HCT116 (cell line): Measurements from ENCODE around the gene PIERCE2. TPM values are rescaled to one million over a fixed set of nuclear protein-coding genes. Genes with fewer than 3 reads are reported as not detected.
"Not testable (repeated sequence)": the region's sequence is repeated elsewhere in the genome, so short reads cannot be mapped to it uniquely, and the experiment has no call there.

Source experiments
- ATAC-seq: fragments of 200-7000 bp; cut with Tn5 transposase; 2 replicates; pipeline ENCODE4 v1.9.1; 2020; ENCODE audit warnings: mild to moderate bottlenecking, moderate library complexity
- BruUV-seq: library from RNA; stranded (reverse); fragments of 400-500 nt; replicated peaks from 2 replicates; lab custom pipeline; 2021; lab: Mats Ljungman, UMichigan
- CTCF ChIA-PET: fragments of 300-600 bp; sonication (Branson Sonifier 250); formaldehyde crosslinking; loops from one replicate; lab custom pipeline; 2021; ENCODE audit warnings: antibody characterized with exemption; lab: Charles Lee
- POLR2A ChIA-PET: fragments of 300-600, 350-600 bp; sonication (Branson Sonifier 250); formaldehyde crosslinking; loops from one replicate; lab custom pipeline; 2021; ENCODE audit warnings: antibody characterized with exemption; lab: Charles Lee
- RAD21 ChIA-PET, 2 experiments: fragments of 300-600 bp; sonication (Branson Sonifier 250); formaldehyde crosslinking; loops; one replicate each; lab custom pipeline; 2023; ENCODE audit warnings: low total read pairs in 2 of 2; ENCODE audit not compliant: uncharacterized antibody in 2 of 2, unreplicated experiment in 2 of 2, low non-redundant PET in 1 of 2; lab: Charles Lee
- DNase-seq: peaks from one replicate; pipeline ENCODE4 v3.0.0-alpha.2; 2010; ENCODE audit warnings: low read depth, low spot score
- H2AFZ ChIP-seq: fragments of 200-600 bp; shearing (Covaris generic), sonication (generic); 2 replicates; pipeline ENCODE4 v1.6.1; 2017; ENCODE audit warnings: low read depth, mixed run types, mixed read lengths, antibody characterized with exemption, low read length; ENCODE audit not compliant: poor library complexity, severe bottlenecking
- H3K27ac ChIP-seq: 2 replicates; pipeline ENCODE4 v1.5.1; 2012; ENCODE audit warnings: low read depth, low read length
- H3K27me3 ChIP-seq: fragments of 200-600 bp; sonication (generic); 2 replicates; pipeline ENCODE4 v1.6.1; 2016; ENCODE audit warnings: mixed run types, low read length, mixed read lengths; ENCODE audit not compliant: insufficient read depth
- H3K36me3 ChIP-seq, 2 experiments: fragments of 200-500 bp in 1 of 2; fragments of 200-600 bp in 1 of 2; sonication (Bioruptor generic) in 1 of 2; sonication (generic) in 1 of 2; 2 replicates each; pipeline versions ENCODE4 v1.5.1 to v1.6.1; 2014 to 2016; ENCODE audit warnings: low read length in 2 of 2, inconsistent platforms in 1 of 2, mixed read lengths in 1 of 2, mixed run types in 1 of 2; ENCODE audit not compliant: insufficient read depth in 2 of 2, control insufficient read depth in 1 of 2
- H3K4me1 ChIP-seq, 2 experiments: fragments of 200-600 bp in 1 of 2; sonication (generic) in 1 of 2; 2 replicates each; pipeline versions ENCODE4 v1.5.1 to v1.6.1; 2012 to 2017; ENCODE audit warnings: low read length in 2 of 2, inconsistent platforms in 1 of 2, mild to moderate bottlenecking in 1 of 2, mixed read lengths in 1 of 2, mixed run types in 1 of 2, moderate library complexity in 1 of 2; ENCODE audit not compliant: insufficient read depth in 2 of 2, control insufficient read depth in 1 of 2
- H3K4me2 ChIP-seq: fragments of 200-600 bp; sonication (generic); 2 replicates; pipeline ENCODE4 v1.6.1; 2017; ENCODE audit warnings: mixed run types, low read length, mixed read lengths
- H3K4me3 ChIP-seq, 2 experiments: fragments of 200-600 bp in 1 of 2; sonication (generic) in 1 of 2; replicated peaks in 1 of 2; 2 replicates each; pipeline ENCODE4 v1.5.1; 2011 to 2016; ENCODE audit warnings: low read length in 2 of 2, control low read depth in 1 of 2, low read depth in 1 of 2, mild to moderate bottlenecking in 1 of 2, mixed read lengths in 1 of 2, mixed run types in 1 of 2
- H3K79me2 ChIP-seq: fragments of 200-600 bp; sonication (generic); 2 replicates; pipeline ENCODE4 v1.6.1; 2017; ENCODE audit warnings: mild to moderate bottlenecking, mixed run types, low read length, moderate library complexity, mixed read lengths; ENCODE audit not compliant: insufficient read depth
- H3K9ac ChIP-seq: fragments of 200-600 bp; sonication (generic); 2 replicates; pipeline ENCODE4 v1.6.1; 2016; ENCODE audit warnings: low read length, mixed read lengths
- H3K9me2 ChIP-seq: fragments of 200-600 bp; sonication (generic), shearing (Covaris generic); 2 replicates; pipeline ENCODE4 v1.6.1; 2017; ENCODE audit warnings: mixed run types, mild to moderate bottlenecking, moderate library complexity; ENCODE audit not compliant: insufficient read depth
- H3K9me3 ChIP-seq, 2 experiments: fragments of 200-500 bp in 1 of 2; fragments of 200-600 bp in 1 of 2; sonication (Bioruptor generic) in 1 of 2; sonication (generic) in 1 of 2; 2 replicates each; pipeline ENCODE4 v1.6.1; 2014 to 2017; ENCODE audit warnings: low read length in 2 of 2, mixed read lengths in 2 of 2, inconsistent platforms in 1 of 2, low read depth in 1 of 2, mild to moderate bottlenecking in 1 of 2, mixed run types in 1 of 2, moderate library complexity in 1 of 2; ENCODE audit not compliant: control insufficient read depth in 1 of 2, insufficient read depth in 1 of 2
- H4K20me1 ChIP-seq: fragments of 200-600 bp; sonication (generic), shearing (Covaris generic); 2 replicates; pipeline ENCODE4 v1.6.1; 2017; ENCODE audit warnings: mixed run types, mild to moderate bottlenecking, moderate library complexity; ENCODE audit not compliant: insufficient read depth
- EGR1 ChIP-seq: IDR thresholded peaks from 2 replicates; pipeline ENCODE4 v1.6.1; 2012; ENCODE audit warnings: low read depth
- FOSL1 ChIP-seq: IDR thresholded peaks from 2 replicates; pipeline ENCODE4 v1.6.1; 2012; ENCODE audit warnings: low read depth
- JUND ChIP-seq: IDR thresholded peaks from 2 replicates; pipeline ENCODE4 v1.6.1; 2012
- POLR2A ChIP-seq: IDR thresholded peaks from 2 replicates; pipeline ENCODE4 v1.7.0; 2011; ENCODE audit warnings: borderline replicate concordance; ENCODE audit not compliant: insufficient read depth, insufficient read length; ENCODE audit errors: extremely low read depth
- RAD21 ChIP-seq: IDR thresholded peaks from 2 replicates; pipeline ENCODE4 v1.6.1; 2012; ENCODE audit warnings: low read depth, mild to moderate bottlenecking
- SP1 ChIP-seq: IDR thresholded peaks from 2 replicates; pipeline ENCODE4 v1.6.1; 2012; ENCODE audit warnings: low read depth
- SRF ChIP-seq: IDR thresholded peaks from 2 replicates; pipeline ENCODE4 v1.6.1; 2012; ENCODE audit warnings: low read depth
- TCF7L2 ChIP-seq: IDR thresholded peaks from 2 replicates; pipeline ENCODE4 v1.7.0; 2011; ENCODE audit warnings: borderline replicate concordance, inconsistent platforms; ENCODE audit not compliant: insufficient read depth, insufficient read length; ENCODE audit errors: extremely low read depth
- YY1 ChIP-seq: IDR thresholded peaks from 2 replicates; pipeline ENCODE4 v1.6.1; 2011; ENCODE audit warnings: low read length, low read depth, moderate library complexity, mild to moderate bottlenecking; ENCODE audit not compliant: insufficient replicate concordance; ENCODE audit errors: extremely low read depth
- intact Hi-C: fragments of 100-400 bp; cut with micrococcal nuclease; formaldehyde crosslinking; loops from 2 replicates; pipeline ENCODE4 v1.10.0; 2022
- total RNA-seq: library from RNA; stranded (reverse); gene quantifications from one replicate; pipeline ENCODE4 v1.2.1, GENCODE V29; 2021; ENCODE audit not compliant: unreplicated experiment
- TF ChIP-seq, protein P1 (sequence below): IDR thresholded peaks from 2 replicates; pipeline ENCODE4 v1.6.1; 2011; ENCODE audit warnings: mild to moderate bottlenecking, low read length, moderate library complexity; ENCODE audit not compliant: insufficient replicate concordance; ENCODE audit errors: extremely low read depth
- TF ChIP-seq, protein P2 (sequence below), 3 experiments: fragments of 200-600 bp in 1 of 3; sonication (generic) in 1 of 3; IDR thresholded peaks in 2 of 3; conservative IDR thresholded peaks in 1 of 3; 2 replicates each; pipeline ENCODE4 v1.5.1; 2012 to 2017; ENCODE audit warnings: low read depth in 2 of 3, low read length in 2 of 3, antibody characterized with exemption in 1 of 3, borderline replicate concordance in 1 of 3, control low read depth in 1 of 3, mild to moderate bottlenecking in 1 of 3, mixed read lengths in 1 of 3, mixed run types in 1 of 3, moderate library complexity in 1 of 3; ENCODE audit not compliant: insufficient read depth in 1 of 3
- TF ChIP-seq, protein P3 (sequence below): IDR thresholded peaks from 2 replicates; pipeline ENCODE4 v1.6.1; 2012

The PIERCE2 gene
- total RNA-seq, 1 experiment from 2014 or later: 2.0 TPM

DNA sequence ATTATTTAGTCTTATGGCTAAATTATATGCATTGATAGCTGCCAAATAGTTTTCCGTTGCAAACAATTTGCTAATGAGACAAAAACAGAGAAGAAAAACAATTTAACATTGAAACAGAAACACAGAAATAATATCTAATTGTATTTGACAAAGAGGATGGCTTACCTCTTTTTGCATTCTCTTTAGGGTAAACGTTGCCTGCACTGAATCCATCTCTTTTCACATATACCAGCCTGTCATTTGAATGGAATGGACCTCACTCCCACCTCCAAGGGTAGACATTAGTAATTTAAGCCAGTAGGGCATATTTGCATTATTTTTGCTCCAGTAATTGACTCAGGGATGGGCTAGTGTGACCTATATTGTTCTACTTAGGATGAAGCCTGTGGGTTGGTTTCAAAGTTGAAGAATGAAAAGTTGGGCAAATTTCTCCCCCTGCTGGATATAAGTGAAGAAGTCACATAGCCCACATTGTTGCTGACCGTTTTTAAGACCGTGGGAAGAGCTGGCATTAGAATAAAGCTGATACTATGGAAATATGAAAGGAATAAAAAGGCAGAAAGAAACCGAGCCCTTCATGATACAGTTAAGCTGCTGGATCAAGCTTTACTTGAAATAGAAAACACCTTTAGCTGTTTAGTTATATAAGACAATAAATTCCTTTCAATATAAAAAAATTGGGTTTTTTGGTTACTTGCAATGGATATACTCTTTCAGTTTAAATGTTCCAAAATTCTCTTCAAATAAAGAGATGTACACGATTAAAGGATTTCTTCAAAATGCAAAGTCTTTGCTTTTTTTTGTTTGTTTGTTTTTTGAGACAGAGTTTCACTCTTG is 26.9 kb downstream of the PIERCE2 start:
- TF ChIP-seq, protein P1, sequence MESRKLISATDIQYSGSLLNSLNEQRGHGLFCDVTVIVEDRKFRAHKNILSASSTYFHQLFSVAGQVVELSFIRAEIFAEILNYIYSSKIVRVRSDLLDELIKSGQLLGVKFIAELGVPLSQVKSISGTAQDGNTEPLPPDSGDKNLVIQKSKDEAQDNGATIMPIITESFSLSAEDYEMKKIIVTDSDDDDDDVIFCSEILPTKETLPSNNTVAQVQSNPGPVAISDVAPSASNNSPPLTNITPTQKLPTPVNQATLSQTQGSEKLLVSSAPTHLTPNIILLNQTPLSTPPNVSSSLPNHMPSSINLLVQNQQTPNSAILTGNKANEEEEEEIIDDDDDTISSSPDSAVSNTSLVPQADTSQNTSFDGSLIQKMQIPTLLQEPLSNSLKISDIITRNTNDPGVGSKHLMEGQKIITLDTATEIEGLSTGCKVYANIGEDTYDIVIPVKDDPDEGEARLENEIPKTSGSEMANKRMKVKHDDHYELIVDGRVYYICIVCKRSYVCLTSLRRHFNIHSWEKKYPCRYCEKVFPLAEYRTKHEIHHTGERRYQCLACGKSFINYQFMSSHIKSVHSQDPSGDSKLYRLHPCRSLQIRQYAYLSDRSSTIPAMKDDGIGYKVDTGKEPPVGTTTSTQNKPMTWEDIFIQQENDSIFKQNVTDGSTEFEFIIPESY: no peak
- TF ChIP-seq, protein P2, sequence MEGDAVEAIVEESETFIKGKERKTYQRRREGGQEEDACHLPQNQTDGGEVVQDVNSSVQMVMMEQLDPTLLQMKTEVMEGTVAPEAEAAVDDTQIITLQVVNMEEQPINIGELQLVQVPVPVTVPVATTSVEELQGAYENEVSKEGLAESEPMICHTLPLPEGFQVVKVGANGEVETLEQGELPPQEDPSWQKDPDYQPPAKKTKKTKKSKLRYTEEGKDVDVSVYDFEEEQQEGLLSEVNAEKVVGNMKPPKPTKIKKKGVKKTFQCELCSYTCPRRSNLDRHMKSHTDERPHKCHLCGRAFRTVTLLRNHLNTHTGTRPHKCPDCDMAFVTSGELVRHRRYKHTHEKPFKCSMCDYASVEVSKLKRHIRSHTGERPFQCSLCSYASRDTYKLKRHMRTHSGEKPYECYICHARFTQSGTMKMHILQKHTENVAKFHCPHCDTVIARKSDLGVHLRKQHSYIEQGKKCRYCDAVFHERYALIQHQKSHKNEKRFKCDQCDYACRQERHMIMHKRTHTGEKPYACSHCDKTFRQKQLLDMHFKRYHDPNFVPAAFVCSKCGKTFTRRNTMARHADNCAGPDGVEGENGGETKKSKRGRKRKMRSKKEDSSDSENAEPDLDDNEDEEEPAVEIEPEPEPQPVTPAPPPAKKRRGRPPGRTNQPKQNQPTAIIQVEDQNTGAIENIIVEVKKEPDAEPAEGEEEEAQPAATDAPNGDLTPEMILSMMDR (IDR thresholded peaks at IDR 0.05 in 2 of 3, conservative IDR thresholded peaks at IDR 0.05 in 1 of 3; ENCODE audit: borderline replicate concordance in 1 of 3, insufficient read depth in 1 of 3, low read depth in 2 of 3, low read length in 2 of 3): peak; percentile 39 to 69 (median 61); a peak in 5 of 6 replicates
- no peak for TF ChIP-seq POLR2A
- no peak for TF ChIP-seq TCF7L2
- no peak for TF ChIP-seq SRF
- TF ChIP-seq JUND: no peak
- TF ChIP-seq SP1: no peak
- no peak for TF ChIP-seq EGR1
- peak; percentile 65 for TF ChIP-seq RAD21
- no peak for TF ChIP-seq FOSL1
- TF ChIP-seq, protein P3, sequence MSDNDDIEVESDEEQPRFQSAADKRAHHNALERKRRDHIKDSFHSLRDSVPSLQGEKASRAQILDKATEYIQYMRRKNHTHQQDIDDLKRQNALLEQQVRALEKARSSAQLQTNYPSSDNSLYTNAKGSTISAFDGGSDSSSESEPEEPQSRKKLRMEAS: no peak
- no peak for TF ChIP-seq YY1
- intact Hi-C loops: loop anchor here (1.0 kb wide), 1 partner anchor 218 kb away; no protein-coding TSS in a partner anchor
- DNase-seq (peak; percentile 42), ATAC-seq (peak; percentile 85)
- no peak overlapping the region for H3K4me2 ChIP-seq
- ChIA-PET CTCF (interaction anchor here (0.6 to 2.8 kb wide), 11 partner anchors 9 to 238 kb away, joined by 3 to 21 read pairs (median 3); partner anchors contain the start of genes CCPG1, PIERCE2 and RSL24D1), POLR2A (no interaction called here), RAD21 (interaction anchor here (0.5 to 0.7 kb wide), 4 partner anchors 109 to 218 kb away, joined by 3 to 6 read pairs (median 3); no protein-coding TSS in a partner anchor)
- no peak overlapping the region for H3K4me3 ChIP-seq
- H3K36me3 ChIP-seq: no peaks in the 10 kb centered on the region
- H3K79me2 ChIP-seq: no peaks in the 10 kb centered on the region
- H3K9me3 ChIP-seq: no peaks in the 10 kb centered on the region
- no peaks in the 10 kb centered on the region for H3K4me1 ChIP-seq
- H4K20me1 ChIP-seq: no peaks in the 10 kb centered on the region
- no peak overlapping the region for H3K27ac ChIP-seq
- BruUV-seq: no TSS peak
- H3K9ac ChIP-seq: no peak overlapping the region
- H3K27me3 ChIP-seq: no peaks in the 10 kb centered on the region
- H2AFZ ChIP-seq: no peak overlapping the region
- no peaks in the 10 kb centered on the region for H3K9me2 ChIP-seq

DNA sequence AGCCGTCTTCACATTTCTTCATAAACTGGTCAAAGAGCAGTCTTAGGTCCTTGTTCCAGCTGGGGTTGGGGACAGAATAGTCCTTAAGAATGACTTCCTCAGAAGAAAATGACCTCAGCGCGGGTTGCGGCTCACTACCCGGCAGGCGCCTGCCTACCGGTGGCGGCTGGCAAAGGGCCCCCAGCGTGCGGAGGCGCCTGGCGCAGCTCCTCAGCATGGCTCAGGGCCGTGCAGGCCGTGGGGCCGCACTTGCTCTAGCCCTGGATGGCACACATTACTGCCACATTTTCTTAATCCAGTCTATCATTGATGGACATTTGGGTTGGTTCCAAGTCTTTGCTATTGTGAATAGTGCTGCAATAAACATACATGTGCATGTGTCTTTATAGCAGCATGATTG is 34.8 kb downstream of the PIERCE2 start:
- H2AFZ ChIP-seq, H3K27ac ChIP-seq, RAD21 ChIA-PET, CTCF ChIA-PET, H3K9me3 ChIP-seq, H3K79me2 ChIP-seq, H3K4me1 ChIP-seq, H3K36me3 ChIP-seq, H3K9me2 ChIP-seq, DNase-seq, POLR2A ChIA-PET, H3K9ac ChIP-seq, H4K20me1 ChIP-seq, BruUV-seq, H3K4me2 ChIP-seq, H3K27me3 ChIP-seq, ATAC-seq, H3K4me3 ChIP-seq, intact Hi-C loops: not testable (repeated sequence)
